Vagina (tissue), 2 donors: ENCODE results near the gene IFNLR1.

ENCODE experiments used
- CTCF ChIP-seq, 3 experiments: fragments of 450-650 bp in 2 of 3; fragments of 200-600 bp in 1 of 3; sonication (generic) in 1 of 3; IDR thresholded peaks; one replicate each; pipeline ENCODE4 v1.5.1; 2017 to 2019; ENCODE audit warnings: antibody characterized with exemption in 3 of 3, mild to moderate bottlenecking in 2 of 3, moderate library complexity in 2 of 3
- POLR2A ChIP-seq, 2 donors: fragments of 450-650 bp; IDR thresholded peaks; one replicate each; pipeline ENCODE4 v1.6.1; 2017; ENCODE audit warnings: antibody characterized with exemption in 2 of 2, mild to moderate bottlenecking in 2 of 2, moderate library complexity in 2 of 2

- TF ChIP-seq CTCF (IDR thresholded peaks at IDR 0.05) (no peak), POLR2A (IDR thresholded peaks at IDR 0.05) (no peak)
These were observed 77.2 kb downstream of the IFNLR1 start for GRCh38 chr1:24109686-24110475.
